Heart left ventricle (tissue), 13 donors: Measurements from ENCODE around the gene RPS23.

Experiments used
- POLR2A ChIP-seq, 2 donors: fragments of 450-650 bp; IDR thresholded peaks; one replicate each; pipeline ENCODE4 v1.6.1; 2017; ENCODE audit warnings: antibody characterized with exemption in 2 of 2, mild to moderate bottlenecking in 2 of 2, moderate library complexity in 2 of 2
- TF ChIP-seq, protein P1 (sequence below), 12 donors: fragments of 200-600 bp; sonication (generic) in 4 of 12; IDR thresholded peaks; one replicate each; pipeline versions ENCODE4 v1.5.0 to v1.8.0; 2018 to 2022; ENCODE audit warnings: antibody characterized with exemption in 12 of 12, mild to moderate bottlenecking in 5 of 12
- donor health status: ischemic (EF 13 %, LVEDD 7.1; RV severe dilation, severe dysfunction).
- donor health status: DM: no; HTN: yes; CAD: no.
- donor health status: DM: no; HTN: no; CAD: no.
- donor health status: ischemic (EF 25% LVEDD 6.9; RV normal size, moderate dysfunction).
- donor health status: ischemic (EF 25% LVEDD 5.7; RV mildly dilated, moderate dysfunction).
- donor health status: ischemic (EF 35%, LVEDD 5.7; RV mildly dilated, moderate dysfunction).
- donor health status: nonischemic (EF 11% LVEDD 7.7; RV severe dilation, severe dysfunction).
- donor health status: DM: yes; HTN: yes; CAD: no.
- donor health status: PGD.
- donor health status: ischemic (EF 29% LVEDD 5.4; RV normal size, mild dysfunction).
- donor health status: nonischemic (EF 23%, LVEDD 6.1; RV moderate dilation, normal function).

DNA sequence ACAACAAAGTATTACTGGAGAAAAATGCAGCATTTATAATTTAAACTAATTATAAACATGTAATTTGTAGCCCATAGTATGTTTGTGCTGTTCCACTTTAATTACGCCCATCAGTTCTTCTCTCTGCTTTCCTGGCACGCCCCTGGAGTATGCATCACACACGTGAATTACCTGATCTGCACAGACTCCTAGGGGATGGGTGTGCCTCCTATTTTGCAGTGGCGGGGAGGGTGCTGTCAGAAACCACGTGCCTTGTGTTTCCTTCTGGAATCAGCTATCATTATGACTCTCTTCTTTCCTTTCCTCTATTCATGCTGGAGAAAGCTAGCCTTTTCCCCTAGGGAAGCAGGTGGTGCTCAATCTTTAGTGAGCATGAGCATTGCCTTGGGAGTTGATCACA is 43.3 kb downstream of the RPS23 start:
- TF ChIP-seq, protein P1, sequence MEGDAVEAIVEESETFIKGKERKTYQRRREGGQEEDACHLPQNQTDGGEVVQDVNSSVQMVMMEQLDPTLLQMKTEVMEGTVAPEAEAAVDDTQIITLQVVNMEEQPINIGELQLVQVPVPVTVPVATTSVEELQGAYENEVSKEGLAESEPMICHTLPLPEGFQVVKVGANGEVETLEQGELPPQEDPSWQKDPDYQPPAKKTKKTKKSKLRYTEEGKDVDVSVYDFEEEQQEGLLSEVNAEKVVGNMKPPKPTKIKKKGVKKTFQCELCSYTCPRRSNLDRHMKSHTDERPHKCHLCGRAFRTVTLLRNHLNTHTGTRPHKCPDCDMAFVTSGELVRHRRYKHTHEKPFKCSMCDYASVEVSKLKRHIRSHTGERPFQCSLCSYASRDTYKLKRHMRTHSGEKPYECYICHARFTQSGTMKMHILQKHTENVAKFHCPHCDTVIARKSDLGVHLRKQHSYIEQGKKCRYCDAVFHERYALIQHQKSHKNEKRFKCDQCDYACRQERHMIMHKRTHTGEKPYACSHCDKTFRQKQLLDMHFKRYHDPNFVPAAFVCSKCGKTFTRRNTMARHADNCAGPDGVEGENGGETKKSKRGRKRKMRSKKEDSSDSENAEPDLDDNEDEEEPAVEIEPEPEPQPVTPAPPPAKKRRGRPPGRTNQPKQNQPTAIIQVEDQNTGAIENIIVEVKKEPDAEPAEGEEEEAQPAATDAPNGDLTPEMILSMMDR (IDR thresholded peaks at IDR 0.05): no peak
- no peak for TF ChIP-seq POLR2A (IDR thresholded peaks at IDR 0.05)
